HepG2 (cell line): Measurements from ENCODE around the gene FAM174C. TPM values are rescaled to one million over a fixed set of nuclear protein-coding genes. Genes with fewer than 3 reads are reported as not detected.

Experiments
- ATF7-NPFF ChIP-seq: sonication (generic); formaldehyde crosslinking; IDR thresholded peaks from 2 replicates; pipeline ENCODE4 v1.8.1; 2023; ENCODE audit warnings: mild to moderate bottlenecking, low read depth, missing genetic modification reagents, moderate library complexity
- BHLHE40 ChIP-seq: IDR thresholded peaks from 2 replicates; pipeline ENCODE4 v1.6.1; 2011; ENCODE audit warnings: low read length, improper control_type of control experiment
- FOXK1 ChIP-seq: sonication (generic); formaldehyde crosslinking; IDR thresholded peaks from 2 replicates; pipeline ENCODE4 v1.4.0; 2020; ENCODE audit warnings: low read depth, missing genetic modification reagents, borderline replicate concordance
- HIC2 ChIP-seq: sonication (generic); formaldehyde crosslinking; IDR thresholded peaks from 2 replicates; pipeline ENCODE4 v1.9.0; 2022; ENCODE audit warnings: low read depth, missing genetic modification reagents
- KAT2B ChIP-seq: fragments of 150-350 bp; IDR thresholded peaks from 2 replicates; pipeline ENCODE4 v1.6.1; 2014; ENCODE audit warnings: low read depth, low read length, borderline replicate concordance
- NR0B2 ChIP-seq: sonication (generic); formaldehyde crosslinking; IDR thresholded peaks from 2 replicates; pipeline ENCODE4 v1.4.0; 2020; ENCODE audit warnings: mild to moderate bottlenecking, missing genetic modification reagents
- PPARG ChIP-seq: conservative IDR thresholded peaks from 2 replicates; pipeline ENCODE4 v1.6.1; 2016; ENCODE audit warnings: missing biosample characterization, missing genetic modification reagents
- SP2 ChIP-seq: sonication (generic); formaldehyde crosslinking; IDR thresholded peaks from 2 replicates; pipeline ENCODE4 v1.5.1; 2020; ENCODE audit warnings: mild to moderate bottlenecking, missing genetic modification reagents
- STAT6 ChIP-seq: sonication (generic); formaldehyde crosslinking; IDR thresholded peaks from 2 replicates; pipeline ENCODE4 v1.4.0; 2020; ENCODE audit warnings: missing genetic modification reagents, mild to moderate bottlenecking, borderline replicate concordance
- THAP11 ChIP-seq: IDR thresholded peaks from 2 replicates; pipeline ENCODE4 v1.6.1; 2016; ENCODE audit warnings: missing biosample characterization, missing genetic modification reagents
- TRAFD1 ChIP-seq: sonication (generic); formaldehyde crosslinking; IDR thresholded peaks from 2 replicates; pipeline ENCODE4 v1.5.1; 2020; ENCODE audit warnings: missing genetic modification reagents, mild to moderate bottlenecking, borderline replicate concordance
- ZNF274 ChIP-seq: sonication (generic); formaldehyde crosslinking; IDR thresholded peaks from 2 replicates; pipeline ENCODE4 v1.5.1; 2020; ENCODE audit warnings: mild to moderate bottlenecking, missing genetic modification reagents
- ZNF317 ChIP-seq: sonication (generic); formaldehyde crosslinking; IDR thresholded peaks from 2 replicates; pipeline ENCODE4 v1.5.0; 2020; ENCODE audit warnings: mild to moderate bottlenecking, missing genetic modification reagents
- ZNF430 ChIP-seq: sonication (generic); formaldehyde crosslinking; IDR thresholded peaks from 2 replicates; pipeline ENCODE4 v1.9.0; 2021; ENCODE audit warnings: mild to moderate bottlenecking, missing genetic modification reagents
- ZNF513 ChIP-seq: sonication (generic); formaldehyde crosslinking; conservative IDR thresholded peaks from 2 replicates; pipeline ENCODE4 v1.5.0; 2020; ENCODE audit warnings: missing genetic modification reagents
- ZNF660 ChIP-seq: sonication (generic); formaldehyde crosslinking; IDR thresholded peaks from 2 replicates; pipeline ENCODE4 v1.5.1; 2020; ENCODE audit warnings: mild to moderate bottlenecking, low read depth, missing genetic modification reagents, borderline replicate concordance
- ZNF709 ChIP-seq: sonication (generic); formaldehyde crosslinking; IDR thresholded peaks from 2 replicates; pipeline ENCODE4 v1.5.0; 2020; ENCODE audit warnings: mild to moderate bottlenecking, missing genetic modification reagents
- ZNF746 ChIP-seq: sonication (generic); formaldehyde crosslinking; IDR thresholded peaks from 2 replicates; pipeline ENCODE4 v1.8.0; 2022; ENCODE audit warnings: mild to moderate bottlenecking, missing genetic modification reagents
- ZNF788 ChIP-seq: sonication (generic); formaldehyde crosslinking; IDR thresholded peaks from 2 replicates; pipeline ENCODE4 v1.5.0; 2020; ENCODE audit warnings: mild to moderate bottlenecking, missing genetic modification reagents, borderline replicate concordance
- polyA plus RNA-seq, 8 experiments: library from polyadenylated mRNA; depleted of rRNA in 3 of 8; stranded (reverse) in 7 of 8; unstranded in 1 of 8; fragments of >200 nt; fragmentation: Illumina TruSeq in 4 of 8; extraction: Trizol in 4 of 8; gene quantifications; 2 replicates each; pipeline versions ENCODE4 v1.2.1 to v1.2.3, GENCODE V29; 2011 to 2016; ENCODE audit warnings: low read depth in 4 of 8, missing spikeins in 1 of 8, mixed read lengths in 1 of 8; ENCODE audit not compliant: insufficient read depth in 1 of 8
- total RNA-seq, 5 experiments: library from RNA; depleted of rRNA; stranded (reverse); fragments of >200 nt; fragmentation: Illumina TruSeq; extraction: Trizol; gene quantifications; 2 replicates each; pipeline ENCODE4 v1.2.3, GENCODE V29; 2016; ENCODE audit warnings: low read depth in 1 of 5

Gene FAM174C
- total and polyA plus RNA-seq, 2 of the 13 experiments (the other 11 are each of a cell fraction or from before 2014, with no cell fraction given): 19.5 to 31.3 TPM

GRCh38 chr19:1248139-1248785 lies 27.1 kb upstream of the FAM174C start, which contains the start of gene MIDN (continued):
- no peak for TF ChIP-seq TRAFD1 (CRISPR knock-in tag)
- no peak; the same call in none of the 2 replicates for TF ChIP-seq NR0B2 (CRISPR knock-in tag)
- peak; percentile 16; the same call in 1 of the 2 replicates for TF ChIP-seq BHLHE40
- peak; percentile 94; the same call in 1 of the 2 replicates for TF ChIP-seq ZNF430 (CRISPR knock-in tag)
- TF ChIP-seq KAT2B: no peak
- TF ChIP-seq SP2 (CRISPR knock-in tag): peak; percentile 39; the same call in 1 of the 2 replicates
- no peak for TF ChIP-seq ZNF660
- no peak; the same call in none of the 2 replicates for TF ChIP-seq ATF7-NPFF
- TF ChIP-seq STAT6 (CRISPR knock-in tag): no peak
- peak; percentile 27; the same call in 1 of the 2 replicates for TF ChIP-seq PPARG (CRISPR knock-in tag)
- peak; percentile 41; the same call in 1 of the 2 replicates for TF ChIP-seq HIC2 (CRISPR knock-in tag)
- no peak; the same call in 1 of the 2 replicates for TF ChIP-seq THAP11 (CRISPR knock-in tag)
- TF ChIP-seq ZNF274: peak; percentile 38; the same call in 1 of the 2 replicates
- TF ChIP-seq ZNF746 (CRISPR knock-in tag): peak; percentile 41; the same call in 1 of the 2 replicates
- no peak for TF ChIP-seq FOXK1 (CRISPR knock-in tag)
- no peak for TF ChIP-seq ZNF709 (CRISPR knock-in tag)
- no peak for TF ChIP-seq ZNF788
- TF ChIP-seq ZNF317 (CRISPR knock-in tag): peak; percentile 48; the same call in 1 of the 2 replicates
- TF ChIP-seq ZNF513 (CRISPR knock-in tag): no peak
